ACC112 (cell line): ENCODE data around the gene DNAJC10.

Experiments
- H2AFZ ChIP-seq: fragments of 200-600 bp; sonication (generic); one replicate; pipeline ENCODE4 v1.6.0; 2017; ENCODE audit warnings: antibody characterized with exemption, low read length; ENCODE audit not compliant: unreplicated experiment
- H3K27ac ChIP-seq: fragments of 200-600 bp; sonication (generic); 2 replicates; pipeline ENCODE4 v1.5.1; 2014; ENCODE audit warnings: low read depth, mild to moderate bottlenecking, antibody characterized with exemption, low read length, moderate library complexity
- H3K27me3 ChIP-seq: fragments of 200-600 bp; sonication (generic); 2 replicates; pipeline ENCODE4 v1.6.1; 2014; ENCODE audit warnings: mild to moderate bottlenecking, antibody characterized with exemption, low read length, moderate library complexity, mixed read lengths; ENCODE audit not compliant: insufficient read depth
- H3K36me3 ChIP-seq: fragments of 200-600 bp; sonication (generic); 2 replicates; pipeline ENCODE4 v1.6.1; 2016; ENCODE audit warnings: mild to moderate bottlenecking, antibody characterized with exemption, low read length, moderate library complexity, mixed read lengths; ENCODE audit not compliant: insufficient read depth
- H3K4me1 ChIP-seq: fragments of 200-600 bp; sonication (generic); one replicate; pipeline ENCODE4 v1.6.1; 2016; ENCODE audit warnings: low read length, mixed read lengths; ENCODE audit not compliant: insufficient read depth, unreplicated experiment, control insufficient read depth
- H3K4me3 ChIP-seq: fragments of 200-600 bp; sonication (generic); 2 replicates; pipeline ENCODE4 v1.5.1; 2014; ENCODE audit warnings: mild to moderate bottlenecking, low read depth, low read length
- H3K79me2 ChIP-seq: fragments of 200-600 bp; sonication (generic); one replicate; pipeline ENCODE4 v1.6.0; 2016; ENCODE audit warnings: low read length; ENCODE audit not compliant: control insufficient read depth, unreplicated experiment, insufficient read depth

The DNAJC10 gene

GRCh38 chr2:182831101-182831500, 115.0 kb downstream of the DNAJC10 start:
- Histone ChIP-seq H3K79me2 (no peaks in the 10 kb centered on the region), H3K27me3 (no peaks in the 10 kb centered on the region), H3K4me3 (no peak overlapping the region), H3K27ac (no peak overlapping the region), H3K4me1 (no peaks in the 10 kb centered on the region), H2AFZ (no peak overlapping the region), H3K36me3 (no peaks in the 10 kb centered on the region)

GRCh38 chr2:182831921-182832320, 115.9 kb downstream of the DNAJC10 start:
- H3K27me3 ChIP-seq, result no peaks in the 10 kb centered on the region
- H3K4me1 ChIP-seq, result no peaks in the 10 kb centered on the region
- no peak overlapping the region for H3K4me3 ChIP-seq
- H3K27ac ChIP-seq, result no peak overlapping the region
- no peak overlapping the region for H2AFZ ChIP-seq
- H3K36me3 ChIP-seq, result no peaks in the 10 kb centered on the region
- no peaks in the 10 kb centered on the region for H3K79me2 ChIP-seq

- Histone ChIP-seq H3K4me3 (no peak overlapping the region), H3K4me1 (no peaks in the 10 kb centered on the region), H3K79me2 (no peaks in the 10 kb centered on the region), H2AFZ (no peak overlapping the region), H3K27ac (no peak overlapping the region), H3K36me3 (no peaks in the 10 kb centered on the region), H3K27me3 (no peaks in the 10 kb centered on the region)
These were observed 117.2 kb downstream of the DNAJC10 start for GRCh38 chr2:182833084-182833854.

GRCh38 chr2:182834293-182834692, 118.2 kb downstream of the DNAJC10 start:
- no peak overlapping the region for H3K27ac ChIP-seq

GRCh38 chr2:182836451-182836850, 120.4 kb downstream of the DNAJC10 start:
- H3K4me3 ChIP-seq, result no peak overlapping the region
- H3K4me1 ChIP-seq, result no peaks in the 10 kb centered on the region
- no peak overlapping the region for H2AFZ ChIP-seq
- H3K36me3 ChIP-seq, result no peaks in the 10 kb centered on the region
- no peak overlapping the region for H3K27ac ChIP-seq
- no peaks in the 10 kb centered on the region for H3K79me2 ChIP-seq
- no peaks in the 10 kb centered on the region for H3K27me3 ChIP-seq

More at GRCh38 chr2:182834293-182834692, 118.2 kb downstream of the DNAJC10 start:
- Histone ChIP-seq H3K4me1 (no peaks in the 10 kb centered on the region), H2AFZ (peak overlapping the region; percentile 15), H3K27me3 (no peaks in the 10 kb centered on the region), H3K4me3 (peak overlapping the region; percentile 34; the same call in 1 of the 2 replicates), H3K79me2 (no peaks in the 10 kb centered on the region), H3K36me3 (no peaks in the 10 kb centered on the region)
